Activated CD4-positive, CD25-positive, alpha-beta regulatory T cell (primary cell): ENCODE measurements around the gene LRP8.

Experiments used
- DNase-seq, 4 experiments: peaks; one replicate each; lab custom pipeline; 2025; lab: John Stamatoyannopoulos, UW

The LRP8 gene

DNA sequence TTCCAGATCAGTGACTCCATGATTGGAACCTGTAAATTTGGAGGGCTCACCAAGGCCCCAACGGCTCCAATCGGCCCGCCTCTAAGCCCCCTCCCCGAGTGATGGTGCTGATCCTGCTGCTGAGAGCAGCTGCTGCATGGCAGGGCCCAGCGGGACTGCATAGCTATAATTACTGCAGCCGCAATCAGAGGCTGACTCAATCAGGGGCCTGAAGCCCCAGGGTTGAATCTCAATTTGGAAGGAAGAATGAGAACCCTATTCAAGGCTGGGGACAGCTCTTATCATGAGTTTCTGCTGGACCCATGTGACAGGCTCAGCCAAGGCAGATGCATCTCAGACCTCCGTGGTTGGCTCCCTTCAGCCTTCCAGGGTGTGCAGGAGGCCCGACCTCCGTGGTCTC is 46.7 kb downstream of the LRP8 start:
- no peak for DNase-seq

DNA sequence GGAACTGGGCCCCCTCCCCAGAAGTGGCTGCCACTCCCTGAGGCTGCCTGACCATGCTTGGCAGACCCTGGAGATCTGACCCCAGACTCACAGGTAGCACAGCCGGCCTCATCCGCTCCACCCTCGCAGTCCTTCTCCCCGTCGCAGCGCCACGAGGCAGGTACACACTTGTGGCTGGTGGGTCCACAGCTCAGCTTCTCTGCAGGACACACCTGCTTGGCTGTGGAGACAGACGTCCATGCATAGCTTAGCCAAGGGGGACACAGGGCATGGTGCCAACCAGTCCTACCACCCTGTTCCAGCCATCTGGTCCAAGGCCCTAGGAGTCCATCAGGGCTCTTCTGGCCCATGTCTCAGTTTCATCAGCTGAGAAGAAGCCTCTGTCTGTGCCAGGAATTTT is 47.4 kb downstream of the LRP8 start:
- no peak for DNase-seq

DNA sequence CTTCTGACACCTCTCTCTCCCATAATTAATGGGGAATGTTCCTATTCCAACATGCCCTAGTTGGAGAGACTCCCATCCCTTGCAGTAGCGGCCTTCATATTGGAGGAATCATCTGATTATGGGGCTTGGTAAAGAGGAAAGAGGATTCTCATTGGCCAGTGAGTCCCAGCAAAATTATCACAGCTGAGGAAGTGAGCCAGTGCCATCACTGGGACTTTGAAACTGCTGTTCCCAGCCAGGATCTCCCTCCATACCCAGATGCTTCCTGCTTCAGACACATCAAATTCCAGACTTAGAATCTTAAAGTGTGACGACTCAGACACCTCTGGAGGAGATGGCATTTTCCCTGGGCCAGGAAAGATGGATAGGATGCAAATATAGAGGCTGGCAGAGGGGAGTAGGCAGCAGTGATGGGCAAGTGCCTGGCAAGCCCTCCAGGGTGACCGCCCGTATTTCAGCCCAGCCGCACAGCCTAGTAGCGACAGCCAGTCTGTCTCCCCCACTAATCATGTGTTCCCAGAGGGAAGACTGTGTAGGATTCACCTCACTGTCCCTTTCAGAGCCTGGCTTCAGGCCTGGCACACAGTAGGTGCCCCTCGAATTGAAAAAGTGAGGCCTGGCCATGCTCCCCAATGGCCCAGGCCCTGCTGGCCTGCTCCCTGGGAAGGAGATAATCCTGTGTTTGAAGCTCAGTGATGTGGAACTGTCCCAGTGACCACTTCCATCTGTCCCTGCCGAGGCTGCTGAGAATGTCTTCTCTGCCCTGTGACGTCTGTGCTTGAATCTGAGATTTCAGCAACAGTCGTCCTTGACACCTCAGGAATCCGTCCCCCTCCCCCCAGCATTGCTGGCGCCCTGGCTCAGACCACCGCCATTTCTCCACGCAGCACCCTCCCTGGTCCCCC is 48.3 kb downstream of the LRP8 start:
- no peak for DNase-seq

DNA sequence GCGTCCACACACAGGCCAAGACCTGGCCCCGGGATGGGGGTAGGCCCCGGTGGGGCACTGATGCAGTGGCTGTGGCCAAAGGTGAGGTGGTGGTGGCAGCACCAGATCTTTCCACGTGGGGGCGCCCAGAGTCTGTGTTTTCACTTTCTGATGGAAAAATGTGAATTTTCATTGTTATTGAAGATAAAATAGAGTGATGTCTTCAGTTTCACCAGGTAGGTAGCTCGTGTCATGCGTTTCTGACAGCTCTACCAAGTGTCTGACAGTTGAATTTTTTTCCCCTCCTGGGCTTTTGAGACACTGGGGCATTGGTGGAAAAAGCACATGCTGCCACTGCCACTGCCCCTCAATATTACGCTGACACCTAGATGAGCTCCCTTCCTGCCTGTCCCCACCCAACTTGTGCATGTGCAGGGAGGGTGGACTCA is 49.6 kb downstream of the LRP8 start:
- peak; percentile 44 to 58 (median 50) for DNase-seq

DNA sequence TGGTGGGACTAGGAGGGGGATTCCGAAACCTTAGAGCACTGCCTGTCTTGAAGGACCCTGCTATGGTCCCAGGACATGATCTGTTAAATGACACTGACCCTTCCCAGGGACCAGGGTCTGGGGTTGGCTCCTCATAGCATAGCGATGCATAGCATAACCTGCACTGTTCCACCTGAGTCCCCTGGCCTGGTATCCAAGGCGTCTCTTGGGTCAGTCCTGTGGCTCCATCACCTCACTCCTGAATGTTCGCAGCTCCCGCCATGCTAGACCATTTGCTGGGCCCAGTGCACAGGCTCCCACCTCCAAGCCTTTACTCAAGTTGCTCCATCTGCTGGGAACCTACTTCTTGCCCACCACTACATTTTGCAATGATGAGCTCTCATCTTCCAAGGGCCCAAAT is 50.5 kb downstream of the LRP8 start:
- no peak for DNase-seq

DNA sequence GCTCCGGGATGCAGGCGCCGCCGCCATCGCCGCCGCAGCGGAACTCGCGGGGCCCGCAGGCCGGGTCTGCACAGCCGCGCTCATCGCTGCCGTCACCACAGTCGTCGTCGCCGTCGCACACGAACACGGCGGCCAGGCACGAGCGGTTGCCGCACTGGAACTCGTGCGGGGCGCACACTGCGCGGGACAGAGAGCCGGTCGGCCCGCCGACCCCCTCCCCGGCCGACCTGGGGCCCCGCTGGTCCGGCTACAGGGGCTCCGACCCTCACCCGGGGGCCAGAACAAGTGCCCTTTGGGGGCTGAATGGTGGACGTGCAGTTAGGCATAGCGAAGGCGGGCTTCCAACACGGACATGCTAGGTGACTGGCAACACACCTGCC is 51.0 kb downstream of the LRP8 start:
- DNase-seq, result no peak

DNA sequence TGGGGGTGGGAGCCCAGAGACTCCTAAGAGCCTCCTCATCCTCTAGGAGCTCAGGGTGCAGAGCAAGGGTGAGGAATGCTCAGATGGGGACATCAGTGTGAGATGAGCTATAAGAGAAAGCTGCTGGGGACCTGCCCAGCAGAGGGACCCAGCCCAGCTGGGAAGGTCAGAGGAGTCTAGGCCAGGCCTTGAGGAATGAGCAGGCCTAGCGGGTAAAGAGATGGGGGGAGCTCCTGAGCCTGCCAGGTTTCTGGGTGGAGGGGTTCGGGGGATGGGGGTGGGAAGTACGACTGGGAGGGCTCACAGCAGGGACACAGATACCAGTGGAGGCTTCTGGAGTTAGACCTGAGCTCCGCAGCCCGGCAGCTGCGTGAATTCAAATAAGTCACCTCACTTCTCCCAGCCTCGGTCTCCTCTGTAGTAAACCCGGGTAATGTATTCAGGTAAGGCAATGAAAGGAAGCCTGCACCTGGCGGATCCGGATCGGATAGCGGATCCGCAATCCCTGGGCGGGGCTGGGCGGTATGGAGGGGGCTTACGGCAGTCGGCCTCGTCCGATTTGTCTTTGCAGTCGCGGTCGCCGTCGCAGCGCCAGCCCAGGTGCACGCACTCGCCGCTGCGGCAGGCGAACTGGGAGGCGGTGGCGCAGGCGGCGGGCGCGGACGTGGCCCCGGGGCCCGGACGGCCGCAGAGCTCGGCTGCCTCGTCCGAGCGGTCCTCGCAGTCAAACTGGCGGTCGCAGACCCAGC is 51.5 kb downstream of the LRP8 start:
- DNase-seq, result no peak

DNA sequence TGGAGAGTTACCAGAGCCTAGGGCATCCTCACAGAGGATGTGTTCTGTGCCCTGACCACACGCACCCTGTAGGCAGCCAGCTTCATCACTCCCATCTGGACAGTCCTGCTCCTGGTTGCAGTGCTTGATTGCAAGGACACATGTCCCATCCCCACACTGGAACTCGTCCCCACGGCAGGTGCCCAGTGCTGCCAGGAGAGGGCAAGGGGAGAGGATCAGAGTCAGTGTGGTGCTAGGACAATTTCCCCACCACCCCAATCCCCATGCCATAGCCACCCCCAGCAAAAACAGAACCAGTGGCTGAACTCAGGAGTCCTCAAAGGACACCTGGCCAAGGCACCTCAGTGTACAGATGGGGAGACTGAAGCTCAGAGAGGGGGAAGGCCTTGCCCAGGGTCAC is 52.3 kb downstream of the LRP8 start:
- DNase-seq, result no peak

DNA sequence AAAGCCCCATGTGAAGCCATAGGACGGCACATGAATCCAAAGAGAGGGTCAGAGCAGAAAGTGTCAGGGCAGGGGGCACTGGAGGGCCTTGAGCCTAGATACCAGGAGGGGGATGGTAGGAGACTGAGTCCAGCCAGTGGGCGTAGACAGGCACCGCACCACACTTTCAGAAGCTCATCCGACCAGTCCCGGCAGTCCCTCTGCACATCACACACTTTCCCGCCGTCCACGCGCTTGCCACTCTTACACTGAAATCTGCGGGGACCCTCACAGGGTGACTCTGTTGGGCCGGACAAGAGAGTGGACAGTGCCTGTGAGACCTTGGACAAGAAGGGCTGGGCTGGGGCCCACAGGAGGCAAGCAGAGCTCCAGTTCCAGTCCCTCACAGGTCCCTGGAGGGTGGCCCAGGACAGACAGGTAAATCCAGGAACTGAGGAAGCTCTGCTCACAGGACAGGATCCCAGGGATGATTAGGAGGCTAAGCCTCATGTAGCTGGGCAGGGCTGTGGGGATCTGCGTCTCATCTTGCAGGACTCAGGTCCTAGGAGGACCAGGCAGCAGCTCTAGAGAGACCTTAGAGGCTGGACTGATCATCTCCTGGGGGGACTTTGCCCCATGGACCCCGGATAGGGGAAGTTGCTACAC is 53.2 kb downstream of the LRP8 start:
- DNase-seq, result no peak

DNA sequence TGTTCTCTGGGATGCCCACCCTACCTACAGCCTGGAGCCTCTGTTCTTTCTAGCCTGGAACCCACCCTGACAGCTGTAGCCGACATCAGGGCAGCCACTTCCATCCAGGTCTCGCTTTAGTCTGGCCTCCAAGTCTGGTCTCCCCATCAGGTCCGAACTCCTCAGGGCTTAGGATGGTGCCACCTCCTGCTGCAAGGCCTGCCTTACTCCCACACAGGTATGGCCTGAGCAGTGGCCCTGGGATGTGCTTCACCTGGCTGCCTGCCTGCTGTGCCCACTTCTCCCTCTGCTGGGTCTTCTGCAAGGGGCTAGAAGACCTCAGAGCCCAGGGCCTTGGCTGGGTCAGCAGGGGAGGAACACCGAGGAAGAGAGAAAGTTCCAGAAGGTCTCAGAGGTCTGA is 53.8 kb downstream of the LRP8 start:
- DNase-seq, result no peak

DNA sequence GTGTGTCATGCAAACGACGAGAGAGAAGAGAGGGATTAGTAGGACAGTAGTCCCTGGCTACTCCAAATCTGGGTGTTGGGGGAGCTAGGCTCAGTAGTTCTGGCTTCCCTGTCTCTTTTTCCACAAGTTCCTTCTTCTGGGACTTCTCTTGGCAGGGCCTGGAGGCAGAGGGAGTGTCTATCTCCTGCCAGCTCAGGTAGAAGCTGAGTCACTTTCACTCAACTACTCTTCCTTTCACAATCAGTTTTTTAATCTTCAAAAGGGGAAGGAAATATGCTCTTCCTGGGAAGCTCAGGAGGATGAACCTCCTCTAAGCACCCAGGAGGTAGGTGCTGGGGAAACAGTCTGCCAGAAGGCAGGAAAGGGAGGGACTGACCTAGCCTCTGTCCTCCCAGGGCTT is 54.3 kb downstream of the LRP8 start:
- no peak for DNase-seq

DNA sequence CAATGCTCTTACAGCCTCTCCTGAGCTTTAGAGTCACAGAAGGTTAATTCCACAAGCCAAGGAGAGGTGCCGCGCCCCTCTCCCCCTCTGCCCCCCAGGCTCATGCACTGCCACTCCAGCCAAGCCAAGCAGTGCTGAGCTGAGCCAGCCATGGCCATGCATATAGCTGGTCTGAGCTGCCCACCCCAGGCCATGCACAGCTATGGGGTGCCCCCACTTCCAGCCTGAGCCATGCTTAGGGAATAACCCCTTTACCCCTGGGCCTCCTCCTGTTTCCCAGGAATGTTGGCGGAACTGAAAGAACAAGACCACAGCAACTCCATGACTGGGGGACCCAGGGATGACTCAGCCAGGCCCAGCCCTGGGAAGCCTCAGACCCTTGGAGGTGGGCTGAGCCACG is 55.5 kb downstream of the LRP8 start:
- no peak for DNase-seq

DNA sequence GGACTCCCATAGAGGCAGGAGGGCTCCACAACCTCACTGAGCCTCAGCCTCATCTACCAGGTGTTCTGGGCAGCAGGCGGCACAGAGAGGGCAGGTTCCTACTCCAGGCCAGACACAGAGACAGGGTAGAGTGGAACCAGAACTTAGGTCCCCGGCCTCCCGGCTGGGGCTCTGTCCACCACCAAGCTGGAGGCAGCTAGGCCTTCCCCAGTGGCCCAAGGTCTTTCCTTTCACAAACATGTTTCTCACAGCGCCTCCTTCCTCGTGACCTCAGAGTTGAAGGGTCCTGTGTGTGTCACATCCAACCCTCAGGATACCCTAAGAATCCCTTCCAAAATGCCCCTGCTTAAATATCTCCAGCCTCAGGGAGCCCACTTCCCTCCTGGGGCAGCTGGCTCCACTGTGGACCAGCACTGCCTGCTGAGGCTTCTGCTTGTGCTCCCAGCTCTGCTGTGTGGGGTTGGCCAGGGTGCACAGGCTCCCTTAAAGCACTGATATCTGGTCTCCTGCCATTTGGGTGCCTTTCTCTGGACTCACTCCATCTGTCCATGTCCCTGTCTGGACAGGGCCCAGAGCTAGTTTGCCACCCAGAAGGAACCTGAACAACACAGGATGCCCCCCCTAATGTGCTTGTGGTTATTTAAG is 56.3 kb downstream of the LRP8 start:
- DNase-seq, result no peak

DNA sequence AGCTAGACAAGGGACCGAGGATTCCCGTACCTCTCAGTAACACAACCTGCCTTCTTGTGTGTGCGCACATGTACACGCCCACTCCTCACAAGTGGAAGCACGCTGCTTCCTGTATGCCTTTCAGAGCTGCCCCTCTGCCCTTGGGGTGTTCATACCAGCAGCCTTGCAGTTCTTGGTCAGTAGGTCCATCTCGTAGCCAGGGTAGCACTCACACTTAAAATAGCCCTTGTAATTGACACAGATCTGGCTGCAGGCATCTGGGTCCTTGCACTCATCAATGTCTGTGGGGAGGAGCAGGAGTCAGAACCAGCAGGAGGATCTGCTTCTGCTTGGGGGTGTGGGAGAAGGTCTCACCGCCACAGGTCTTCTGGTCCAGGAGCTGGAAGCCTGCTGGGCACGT is 57.0 kb downstream of the LRP8 start:
- DNase-seq, result no peak

DNA sequence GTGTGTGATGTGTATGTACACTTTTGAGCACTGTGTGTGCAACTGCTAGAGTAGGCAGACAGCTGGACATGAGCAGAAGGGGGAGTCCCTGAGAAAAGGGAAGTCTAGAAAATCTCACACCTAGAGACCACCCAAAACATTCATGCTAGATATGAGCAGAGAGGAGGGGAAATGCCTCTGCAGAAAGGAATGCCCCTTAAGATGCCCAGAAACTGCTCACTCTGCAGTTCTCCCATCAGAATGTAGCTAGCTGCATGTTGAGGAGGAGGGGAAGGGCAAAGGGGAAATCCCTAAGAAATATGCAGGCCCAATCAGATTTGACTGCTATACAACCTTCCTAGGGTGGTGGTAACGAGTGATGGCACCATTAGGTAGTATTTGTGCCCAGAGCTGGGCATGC is 57.8 kb downstream of the LRP8 start:
- DNase-seq, result no peak

DNA sequence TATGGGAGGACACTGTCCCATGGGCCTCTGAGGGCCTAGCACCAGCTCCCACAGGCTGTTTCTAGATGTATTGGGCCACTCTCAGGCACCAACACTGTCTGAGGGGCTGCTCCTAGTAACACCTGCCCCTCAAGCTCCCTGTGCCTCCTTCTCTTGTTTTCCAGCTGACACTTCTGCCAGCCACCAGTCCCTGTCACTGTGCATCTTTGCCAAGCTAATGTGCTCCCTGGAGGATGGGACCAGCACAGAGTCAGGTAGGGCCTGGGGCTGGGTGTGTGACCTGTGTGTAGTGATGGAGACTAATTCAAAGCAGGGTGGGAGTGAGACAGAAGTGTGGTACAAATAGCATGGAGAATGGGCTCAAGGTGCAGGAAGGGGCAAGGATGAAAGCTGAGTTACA is 60.1 kb downstream of the LRP8 start:
- DNase-seq, result no peak

DNA sequence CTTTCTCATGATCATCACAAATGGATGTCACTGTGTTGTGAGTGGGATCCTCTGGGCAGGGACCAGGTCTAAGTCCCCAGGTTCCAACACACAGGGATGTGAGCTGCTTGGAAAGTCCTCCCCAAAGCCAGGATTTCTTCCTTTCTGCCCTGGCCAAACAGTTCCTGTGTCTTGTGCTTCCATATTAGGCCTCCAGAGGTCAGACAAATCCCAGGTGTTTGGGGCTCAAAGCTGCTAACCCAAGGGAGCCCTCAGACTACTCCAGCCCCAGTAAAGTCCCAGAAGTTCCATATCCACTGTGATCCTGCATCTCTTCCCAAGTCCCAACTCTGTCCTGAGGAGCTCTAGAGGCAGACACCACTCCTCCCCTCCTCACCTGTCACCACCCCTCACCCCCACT is 61.8 kb downstream of the LRP8 start:
- DNase-seq, result no peak

DNA sequence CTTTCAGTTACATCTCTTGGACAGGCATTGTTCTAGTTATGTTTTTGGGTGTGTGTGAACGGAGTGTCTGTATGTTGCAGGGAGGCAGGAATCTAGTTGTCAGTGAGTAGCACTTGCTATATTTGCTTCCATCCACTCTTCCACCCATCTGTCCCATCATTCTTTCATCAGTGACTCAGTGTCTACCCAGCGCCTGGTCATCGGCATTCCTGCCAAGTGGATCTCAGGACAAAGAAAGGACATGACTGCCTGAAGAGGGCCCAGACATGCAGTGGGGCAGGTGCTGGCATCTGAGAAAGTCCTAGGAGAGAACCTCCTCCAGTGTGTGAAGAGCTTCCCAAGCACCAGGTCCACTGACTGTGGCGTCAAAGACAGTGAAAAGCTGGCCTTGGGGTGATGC is 62.3 kb downstream of the LRP8 start:
- no peak for DNase-seq

DNA sequence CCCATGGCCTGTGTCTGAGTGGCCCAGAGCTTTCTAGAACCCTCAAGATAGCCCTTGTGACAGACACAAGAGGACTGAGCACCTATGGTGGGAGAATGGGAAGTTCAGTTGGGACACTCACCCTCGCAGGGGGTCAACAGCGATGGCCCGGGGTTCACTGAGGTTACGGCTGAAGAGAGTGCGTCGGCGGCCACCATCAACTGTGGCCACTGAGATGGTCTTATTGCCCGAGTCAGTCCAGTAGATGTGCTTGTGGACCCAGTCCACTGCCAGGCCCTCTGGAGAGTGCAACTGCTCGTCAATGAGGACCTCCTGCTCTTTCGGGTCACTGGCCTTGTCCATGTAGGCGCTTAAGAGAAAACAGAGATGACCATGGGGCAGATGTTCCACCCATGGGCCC is 63.8 kb downstream of the LRP8 start:
- no peak for DNase-seq

DNA sequence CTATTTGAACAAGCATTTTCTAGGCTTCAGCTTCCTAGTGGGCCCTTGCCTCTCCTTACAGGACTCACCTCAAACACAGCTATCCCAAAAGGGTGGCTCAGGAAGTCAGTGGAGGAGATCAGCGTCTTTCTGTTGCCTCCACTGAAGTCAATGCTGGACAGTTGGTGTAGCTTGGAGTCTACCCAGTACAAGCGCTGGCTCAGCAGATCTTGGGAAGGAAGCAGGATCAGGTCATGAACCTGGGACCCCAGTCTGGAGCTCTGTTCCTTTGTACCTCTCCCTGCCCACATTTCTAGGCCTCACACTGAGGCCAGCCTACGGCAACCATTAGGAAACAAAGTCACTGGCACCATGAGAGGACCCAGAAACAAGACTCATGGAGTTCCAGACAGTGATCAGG is 65.9 kb downstream of the LRP8 start:
- DNase-seq, result no peak

DNA sequence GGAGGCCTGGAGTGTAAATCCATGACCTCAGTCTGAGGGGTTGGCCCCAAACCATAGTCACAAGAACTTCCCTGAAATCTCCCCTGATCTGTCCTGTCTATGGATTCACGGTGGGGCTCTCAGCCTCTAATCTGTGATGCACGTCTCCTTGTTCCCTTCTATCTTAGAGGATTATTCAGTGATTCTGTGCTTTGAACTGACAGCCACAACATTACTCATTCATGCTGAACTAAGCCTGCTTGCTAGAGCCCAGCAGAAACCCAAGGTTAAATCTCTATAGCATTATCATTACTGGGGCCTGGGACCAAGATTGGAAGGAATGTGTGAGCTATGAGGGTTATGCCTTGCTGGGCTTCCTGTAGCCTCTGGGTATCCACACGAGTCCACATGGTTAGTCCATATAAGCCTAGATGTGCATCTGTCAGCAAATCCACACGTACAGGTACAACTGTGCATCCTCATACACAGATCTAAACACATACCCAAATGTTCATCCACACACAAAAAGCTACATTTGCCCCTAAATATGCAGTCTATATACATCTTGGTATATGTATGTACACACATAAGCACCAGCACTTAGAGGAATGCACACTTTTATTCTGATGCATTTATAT is 67.1 kb downstream of the LRP8 start:
- no peak for DNase-seq

DNA sequence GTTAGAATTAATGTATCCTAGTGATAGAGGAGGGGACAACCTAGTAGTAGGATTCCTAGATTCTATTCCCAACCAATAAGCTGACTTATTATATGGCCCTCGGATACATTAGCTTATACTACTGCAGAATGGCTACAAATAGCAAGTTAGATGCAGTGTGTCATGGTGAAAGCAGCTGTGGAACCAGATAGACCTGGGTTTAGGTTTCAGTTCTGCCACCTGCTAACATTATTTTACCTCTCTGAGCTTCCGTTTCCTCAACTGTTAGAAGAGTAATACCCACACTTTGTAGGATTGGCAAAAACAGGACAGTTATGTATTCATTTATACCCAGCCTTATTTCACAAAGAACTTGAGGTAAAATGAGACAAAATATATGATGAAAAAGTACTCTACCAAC is 67.9 kb downstream of the LRP8 start:
- no peak for DNase-seq
